Stimulated activated CD8-positive, alpha-beta memory T cell treated with anti-CD3 and anti-CD28 coated beads, Interleukin-2, amount 100 ng/mL, for 1 hour (primary cell): ENCODE measurements around the gene FBRSL1.
"Not testable (repeated sequence)": the region's sequence is repeated elsewhere in the genome, so short reads cannot be mapped to it uniquely, and the experiment has no call there.

Experiments used
- DNase-seq, 2 donors: peaks; one replicate each; pipeline ENCODE4 v3.0.0-alpha.2; 2020; ENCODE audit warnings: low read depth in 2 of 2

Gene FBRSL1

GRCh38 chr12:132453361-132454192 lies 36.4 kb upstream of the FBRSL1 start:
- DNase-seq = no peak

- DNase-seq = no peak
These were observed 35.6 kb upstream of the FBRSL1 start for GRCh38 chr12:132454193-132454932.

GRCh38 chr12:132454933-132455418 lies 35.0 kb upstream of the FBRSL1 start:
- DNase-seq = no peak

- DNase-seq = no peak
These were observed 34.4 kb upstream of the FBRSL1 start for GRCh38 chr12:132455565-132455964.

GRCh38 chr12:132456186-132456943 lies 33.6 kb upstream of the FBRSL1 start:
- no peak for DNase-seq

GRCh38 chr12:132456944-132457495 lies 32.9 kb upstream of the FBRSL1 start:
- no peak for DNase-seq

GRCh38 chr12:132458441-132458840 lies 31.5 kb upstream of the FBRSL1 start:
- DNase-seq = no peak

GRCh38 chr12:132458846-132459641 lies 30.9 kb upstream of the FBRSL1 start:
- no peak for DNase-seq

GRCh38 chr12:132460571-132460970 lies 29.4 kb upstream of the FBRSL1 start:
- DNase-seq = no peak

- no peak for DNase-seq
These were observed 28.4 kb upstream of the FBRSL1 start for GRCh38 chr12:132461526-132461925.

GRCh38 chr12:132462788-132463187 lies 27.2 kb upstream of the FBRSL1 start:
- no peak for DNase-seq

GRCh38 chr12:132463284-132463924 lies 26.5 kb upstream of the FBRSL1 start:
- DNase-seq = not testable (repeated sequence)

GRCh38 chr12:132464304-132464703 lies 25.6 kb upstream of the FBRSL1 start:
- DNase-seq = not testable (repeated sequence)

GRCh38 chr12:132464820-132465219 lies 25.1 kb upstream of the FBRSL1 start:
- DNase-seq = no peak

GRCh38 chr12:132465269-132466190 lies 24.4 kb upstream of the FBRSL1 start:
- no peak for DNase-seq

GRCh38 chr12:132466241-132467201 lies 23.4 kb upstream of the FBRSL1 start:
- DNase-seq = no peak

- no peak for DNase-seq
These were observed 22.4 kb upstream of the FBRSL1 start for GRCh38 chr12:132467511-132467910.

- no peak for DNase-seq
These were observed 20.5 kb upstream of the FBRSL1 start for GRCh38 chr12:132469423-132469822.
